ENCODE data around the gene FAM241B.

- no peak for TF ChIP-seq TAF1 (IDR thresholded peaks at IDR 0.05; ENCODE audit: borderline replicate concordance, low read depth, low read length)
- no peak for TF ChIP-seq POLR2AphosphoS5 (IDR thresholded peaks at IDR 0.05; ENCODE audit: low read depth, low read length)
- TF ChIP-seq POLR2A (IDR thresholded peaks at IDR 0.05; ENCODE audit: low read depth, low read length): no peak
These were observed 14.7 kb downstream of the FAM241B start for GRCh38 chr10:69644658-69645295.
